HFF-Myc (cell line): ENCODE measurements around the gene ZNF25.
"Not testable (repeated sequence)": the region's sequence is repeated elsewhere in the genome, so short reads cannot be mapped to it uniquely, and the experiment has no call there.

ENCODE experiments used
- DNase-seq: peaks from one replicate; pipeline ENCODE4 v3.0.0-alpha.2; 2011; ENCODE audit warnings: low read depth; ENCODE audit errors: extremely low read depth
- H3K4me3 ChIP-seq: replicated peaks from 2 replicates; pipeline ENCODE4 v1.5.1; 2011; ENCODE audit warnings: low read depth, mild to moderate bottlenecking, control low read depth, low read length
- CTCF ChIP-seq: IDR thresholded peaks from 2 replicates; pipeline ENCODE4 v1.5.1; 2012; ENCODE audit warnings: mild to moderate bottlenecking, low read depth, low read length, control low read depth; ENCODE audit errors: missing control alignments

The ZNF25 gene

GRCh38 chr10:37948210-37948609, 28.2 kb downstream of the ZNF25 start:
- no peak for TF ChIP-seq CTCF
- DNase-seq: no peak
- no peak overlapping the region for H3K4me3 ChIP-seq

GRCh38 chr10:37947526-37947925, 28.9 kb downstream of the ZNF25 start:
- DNase-seq: no peak
- TF ChIP-seq CTCF: no peak
- no peak overlapping the region for H3K4me3 ChIP-seq

- no peak for TF ChIP-seq CTCF
- H3K4me3 ChIP-seq: no peak overlapping the region
- no peak for DNase-seq
Measured at GRCh38 chr10:37937864-37938263, 38.6 kb downstream of the ZNF25 start.

- no peak for TF ChIP-seq CTCF
- no peak for DNase-seq
- no peak overlapping the region for H3K4me3 ChIP-seq
Measured at GRCh38 chr10:37934791-37935190, 41.7 kb downstream of the ZNF25 start.

GRCh38 chr10:37930423-37930822, 46.0 kb downstream of the ZNF25 start:
- DNase-seq: no peak
- no peak for TF ChIP-seq CTCF
- H3K4me3 ChIP-seq: no peak overlapping the region

- DNase-seq, H3K4me3 ChIP-seq: not testable (repeated sequence)
Measured at GRCh38 chr10:37908165-37908564, 68.3 kb downstream of the ZNF25 start.

GRCh38 chr10:37906382-37906781, 70.1 kb downstream of the ZNF25 start:
- TF ChIP-seq CTCF: no peak

More at GRCh38 chr10:37906382-37906781, 70.1 kb downstream of the ZNF25 start:
- no peak overlapping the region for H3K4me3 ChIP-seq
- no peak for DNase-seq
